Neural cell (in vitro differentiated cells): ENCODE results near the gene CLEC16A. TPM values are rescaled to one million over a fixed set of nuclear protein-coding genes. Genes with fewer than 3 reads are reported as not detected.

Experiments
- H2AFZ ChIP-seq: fragments of 200-600, 300-800 bp; sonication (generic), shearing (Covaris generic); 2 replicates; pipeline ENCODE4 v1.6.0; 2014; ENCODE audit warnings: low read depth, mild to moderate bottlenecking, antibody characterized with exemption, low read length, moderate library complexity
- H3F3A ChIP-seq: fragments of 200-600 bp; shearing (Covaris generic); 2 replicates; pipeline ENCODE4 v1.6.1; 2016; ENCODE audit warnings: mild to moderate bottlenecking, moderate library complexity, mixed read lengths, antibody characterized with exemption, low read length; ENCODE audit not compliant: insufficient read depth, poor library complexity, severe bottlenecking
- H3K27ac ChIP-seq: fragments of 200-600, 300-800 bp; sonication (generic), shearing (Covaris generic); 2 replicates; pipeline ENCODE4 v1.5.1; 2014; ENCODE audit warnings: mild to moderate bottlenecking, low read length, moderate library complexity
- H3K27me3 ChIP-seq: fragments of 300-800, 200-600 bp; sonication (generic), shearing (Covaris generic); 2 replicates; pipeline ENCODE4 v1.6.0; 2014; ENCODE audit warnings: mild to moderate bottlenecking, low read depth, low read length, moderate library complexity; ENCODE audit not compliant: insufficient read depth
- H3K36me3 ChIP-seq: fragments of 300-800, 200-600 bp; sonication (generic), shearing (Covaris generic); 2 replicates; pipeline ENCODE4 v1.5.1; 2014; ENCODE audit warnings: mild to moderate bottlenecking, antibody characterized with exemption, low read length, moderate library complexity; ENCODE audit not compliant: insufficient read depth
- H3K4me2 ChIP-seq: fragments of 300-800, 200-600 bp; sonication (generic), shearing (Covaris generic); 2 replicates; pipeline ENCODE4 v1.6.0; 2014; ENCODE audit warnings: mild to moderate bottlenecking, low read length
- H3K4me3 ChIP-seq: fragments of 300-800, 200-600 bp; sonication (generic), shearing (Covaris generic); 2 replicates; pipeline ENCODE4 v1.5.1; 2014; ENCODE audit warnings: mild to moderate bottlenecking, low read length, moderate library complexity
- H3K79me2 ChIP-seq: fragments of 200-600 bp; shearing (Covaris generic); replicated peaks from 2 replicates; pipeline ENCODE4 v1.6.0; 2014; ENCODE audit warnings: mild to moderate bottlenecking, low read length, moderate library complexity; ENCODE audit not compliant: insufficient read depth
- H3K9ac ChIP-seq: fragments of 300-800, 200-600 bp; sonication (generic), shearing (Covaris generic); 2 replicates; pipeline ENCODE4 v1.6.1; 2016; ENCODE audit warnings: mild to moderate bottlenecking, low read length, mixed read lengths
- H3K9me2 ChIP-seq: fragments of 200-600 bp; shearing (Covaris generic); 2 replicates; pipeline ENCODE4 v1.6.1; 2016; ENCODE audit warnings: mild to moderate bottlenecking, low read length, mixed read lengths; ENCODE audit not compliant: insufficient read depth
- H3K9me3 ChIP-seq: fragments of 200-600, 300-800 bp; sonication (generic), shearing (Covaris generic); 2 replicates; pipeline ENCODE4 v1.6.1; 2016; ENCODE audit warnings: mild to moderate bottlenecking, mixed run types, low read length, moderate library complexity, mixed read lengths
- H4K20me1 ChIP-seq: fragments of 200-600 bp; shearing (Covaris generic); 2 replicates; pipeline ENCODE4 v1.6.1; 2016; ENCODE audit warnings: mild to moderate bottlenecking, mixed run types; ENCODE audit not compliant: insufficient read depth
- CTCF ChIP-seq: fragments of 450-650 bp; IDR thresholded peaks from 2 replicates; pipeline ENCODE4 v1.5.1; 2014; ENCODE audit warnings: antibody characterized with exemption, mild to moderate bottlenecking, moderate library complexity; ENCODE audit not compliant: poor library complexity, severe bottlenecking
- EP300 ChIP-seq: fragments of 450-650 bp; conservative IDR thresholded peaks from 2 replicates; pipeline ENCODE4 v1.6.1; 2014; ENCODE audit warnings: antibody characterized with exemption, mild to moderate bottlenecking, moderate library complexity; ENCODE audit not compliant: poor library complexity, severe bottlenecking
- EZH2 ChIP-seq: fragments of 200-600, 300-800 bp; shearing (Covaris generic), sonication (generic); IDR thresholded peaks from 2 replicates; pipeline ENCODE4 v1.6.1; 2014; ENCODE audit warnings: antibody characterized with exemption, low read length, borderline replicate concordance, mild to moderate bottlenecking; ENCODE audit not compliant: insufficient read depth, poor library complexity, severe bottlenecking
- MXI1 ChIP-seq: fragments of 450-650 bp; conservative IDR thresholded peaks from 2 replicates; pipeline ENCODE4 v1.6.1; 2014; ENCODE audit warnings: antibody characterized with exemption, mild to moderate bottlenecking; ENCODE audit not compliant: poor library complexity, severe bottlenecking
- POLR2AphosphoS5 ChIP-seq: IDR thresholded peaks from 2 replicates; pipeline ENCODE4 v1.6.1; 2012
- REST ChIP-seq: IDR thresholded peaks from 2 replicates; pipeline ENCODE4 v1.6.1; 2012; ENCODE audit warnings: borderline replicate concordance
- SMC3 ChIP-seq: fragments of 450-650 bp; conservative IDR thresholded peaks from 2 replicates; pipeline ENCODE4 v1.6.1; 2014; ENCODE audit warnings: antibody characterized with exemption, mild to moderate bottlenecking, moderate library complexity; ENCODE audit not compliant: poor library complexity
- TAF1 ChIP-seq: IDR thresholded peaks from 2 replicates; pipeline ENCODE4 v1.6.1; 2012; ENCODE audit warnings: low read depth
- polyA plus RNA-seq: library from polyadenylated mRNA; depleted of rRNA; stranded (reverse); fragments of >200 nt; gene quantifications from 2 replicates; pipeline ENCODE4 v1.2.3, GENCODE V29; 2014

The CLEC16A gene
- polyA plus RNA-seq, 1 donor from 2014 or later = 11.1 TPM

GRCh38 chr16:11183035-11183812 is 238.9 kb downstream of the CLEC16A start:
- no peak overlapping the region for H3K4me2 ChIP-seq
- no peak overlapping the region for H2AFZ ChIP-seq
- TF ChIP-seq CTCF (no peak), SMC3 (no peak), REST (no peak), TAF1 (no peak)
- no peaks in the 10 kb centered on the region for H3K79me2 ChIP-seq
- H3K4me3 ChIP-seq = no peak overlapping the region
- no peaks in the 10 kb centered on the region for H3K36me3 ChIP-seq
- H3F3A ChIP-seq = no peaks in the 10 kb centered on the region
- H3K9me2 ChIP-seq = no peaks in the 10 kb centered on the region
- no peaks in the 10 kb centered on the region for H4K20me1 ChIP-seq
- H3K9me3 ChIP-seq = no peaks in the 10 kb centered on the region
- H3K27me3 ChIP-seq = no peaks in the 10 kb centered on the region
- H3K27ac ChIP-seq = no peak overlapping the region
- H3K9ac ChIP-seq = no peak overlapping the region

- Histone ChIP-seq H3K9me2 (no peaks in the 10 kb centered on the region), H3K9me3 (no peaks in the 10 kb centered on the region), H3K27me3 (no peaks in the 10 kb centered on the region), H3K4me3 (no peak overlapping the region), H3K27ac (no peak overlapping the region), H3F3A (no peaks in the 10 kb centered on the region), H3K79me2 (no peaks in the 10 kb centered on the region), H2AFZ (no peak overlapping the region), H4K20me1 (no peaks in the 10 kb centered on the region), H3K9ac (no peak overlapping the region), H3K4me2 (no peak overlapping the region), H3K36me3 (no peaks in the 10 kb centered on the region)
- TF ChIP-seq POLR2AphosphoS5 (no peak), EZH2 (no peak), MXI1 (no peak), CTCF (no peak), EP300 (no peak)
Measured at GRCh38 chr16:11183951-11184350, 239.6 kb downstream of the CLEC16A start.
